HG03565 (cell line): ENCODE data around the gene CAST.
"Not testable (repeated sequence)": the region's sequence is repeated elsewhere in the genome, so short reads cannot be mapped to it uniquely, and the experiment has no call there.

ENCODE experiments used
- ATAC-seq: cut with Tn5 transposase; IDR thresholded peaks from one replicate; pipeline ENCODE4 v1.9.1; 2021; ENCODE audit warnings: mild to moderate bottlenecking, moderate library complexity; ENCODE audit not compliant: unreplicated experiment

CAST gene

GRCh38 chr5:96772111-96772510 lies 109.9 kb downstream of the CAST start:
- no peak for ATAC-seq

GRCh38 chr5:96772542-96772941 lies 110.4 kb downstream of the CAST start:
- no peak for ATAC-seq

- ATAC-seq = no peak
These were observed 112.9 kb downstream of the CAST start for GRCh38 chr5:96775050-96775449.

- no peak for ATAC-seq
These were observed 113.5 kb downstream of the CAST start for GRCh38 chr5:96775689-96776088.

GRCh38 chr5:96776621-96777020 lies 114.4 kb downstream of the CAST start:
- no peak for ATAC-seq

GRCh38 chr5:96778409-96778808 lies 116.2 kb downstream of the CAST start:
- no peak for ATAC-seq

- ATAC-seq = no peak
These were observed 118.5 kb downstream of the CAST start for GRCh38 chr5:96780626-96781025.

GRCh38 chr5:96781031-96781971 lies 119.1 kb downstream of the CAST start:
- ATAC-seq = no peak

- no peak for ATAC-seq
These were observed 121.2 kb downstream of the CAST start for GRCh38 chr5:96783326-96783725.

- no peak for ATAC-seq
These were observed 123.3 kb downstream of the CAST start for GRCh38 chr5:96785326-96786109.

GRCh38 chr5:96788112-96788749 lies 126.1 kb downstream of the CAST start:
- no peak for ATAC-seq

- ATAC-seq = no peak
These were observed 127.7 kb downstream of the CAST start for GRCh38 chr5:96789794-96790330.

- no peak for ATAC-seq
These were observed 128.9 kb downstream of the CAST start for GRCh38 chr5:96790961-96791504.

- ATAC-seq = no peak
These were observed 132.6 kb downstream of the CAST start for GRCh38 chr5:96794757-96795156.

- ATAC-seq = no peak
These were observed 133.4 kb downstream of the CAST start for GRCh38 chr5:96795626-96796025.

- ATAC-seq = no peak
These were observed 134.3 kb downstream of the CAST start for GRCh38 chr5:96796434-96796833.

- ATAC-seq = not testable (repeated sequence)
These were observed 139.5 kb downstream of the CAST start for GRCh38 chr5:96801718-96802117.

- ATAC-seq = peak; percentile 15
These were observed 145.0 kb downstream of the CAST start for GRCh38 chr5:96807075-96807654.

GRCh38 chr5:96808541-96808828 lies 146.3 kb downstream of the CAST start:
- no peak for ATAC-seq

GRCh38 chr5:96808868-96809558 lies 146.8 kb downstream of the CAST start:
- no peak for ATAC-seq
